ENCODE results near the gene LACRT. TPM values are rescaled to one million over a fixed set of nuclear protein-coding genes. Genes with fewer than 3 reads are reported as not detected.
A peak's percentile ranks its signal among the peaks of the same experiment; 100 is the strongest.

Gene LACRT
- total RNA-seq, 1 donor from 2014 or later = not detected

- no peak for DNase-seq
Observed at GRCh38 chr12:54631988-54632728, 2.5 kb downstream of the LACRT start.

GRCh38 chr12:54631551-54631950 lies 3.1 kb downstream of the LACRT start:
- no peak for DNase-seq

DNA sequence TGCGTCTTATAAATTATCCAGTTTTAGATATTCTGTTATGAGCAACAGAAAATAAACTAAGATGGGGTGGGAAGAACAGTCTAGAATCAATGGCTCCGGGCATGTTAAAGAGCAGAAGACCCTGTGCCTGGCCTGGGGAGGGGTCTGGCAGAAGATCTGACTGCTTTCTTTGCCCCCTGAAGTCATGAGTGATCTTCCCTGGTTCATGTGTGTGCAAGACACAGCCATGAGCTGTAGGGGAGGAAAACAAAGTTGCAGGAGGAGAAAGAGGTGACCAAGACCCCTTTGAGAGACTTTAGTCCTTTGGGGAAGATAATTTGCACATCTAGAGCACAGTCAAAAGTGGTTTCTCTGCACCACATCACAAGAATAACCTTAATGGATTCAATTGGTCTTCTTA lies 4.8 kb downstream of the LACRT start:
- no peak for DNase-seq

DNA sequence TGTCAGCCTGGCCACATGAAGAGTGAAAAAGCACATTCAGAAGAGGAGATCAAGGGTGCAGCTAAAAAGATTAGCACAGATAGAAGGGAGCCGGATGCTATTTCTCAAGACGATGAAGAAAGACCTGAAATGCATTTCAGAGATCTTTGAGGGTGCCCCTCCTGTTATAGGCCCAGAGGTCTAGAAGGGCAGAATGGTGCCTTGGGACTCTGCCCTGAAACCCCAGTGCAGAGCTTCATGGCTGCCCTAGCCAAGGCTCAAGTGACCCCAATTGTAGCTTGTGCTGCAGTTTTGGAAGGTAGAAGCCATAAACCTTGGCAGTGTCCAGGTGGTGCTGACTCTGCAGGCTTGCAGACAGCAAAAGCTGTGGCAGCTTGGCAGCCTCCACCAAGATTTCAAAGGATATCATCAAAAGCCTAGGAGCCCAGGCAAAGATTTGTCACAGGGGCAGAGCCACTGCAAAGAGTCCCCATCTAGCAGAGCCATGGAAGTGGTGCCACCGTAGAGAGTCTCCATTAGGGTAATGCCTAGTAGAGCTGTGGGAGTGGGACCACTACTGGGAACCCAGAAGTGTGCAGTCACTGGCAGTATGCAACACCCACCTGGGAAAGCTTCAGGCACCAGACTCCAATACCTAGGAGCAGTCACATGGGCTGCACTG lies 6.4 kb downstream of the LACRT start:
- DNase-seq = no peak

GRCh38 chr12:54627304-54627703 lies 7.4 kb downstream of the LACRT start:
- DNase-seq = no peak

GRCh38 chr12:54625598-54625997 lies 9.1 kb downstream of the LACRT start:
- DNase-seq = no peak

- DNase-seq = no peak
Observed at GRCh38 chr12:54624315-54625279, 10.1 kb downstream of the LACRT start.

GRCh38 chr12:54622463-54623183 lies 12.1 kb downstream of the LACRT start:
- no peak for DNase-seq

- DNase-seq = no peak
Observed at GRCh38 chr12:54616933-54617680, 17.6 kb downstream of the LACRT start.

- DNase-seq = no peak
Observed at GRCh38 chr12:54612225-54612750, 22.4 kb downstream of the LACRT start.

DNA sequence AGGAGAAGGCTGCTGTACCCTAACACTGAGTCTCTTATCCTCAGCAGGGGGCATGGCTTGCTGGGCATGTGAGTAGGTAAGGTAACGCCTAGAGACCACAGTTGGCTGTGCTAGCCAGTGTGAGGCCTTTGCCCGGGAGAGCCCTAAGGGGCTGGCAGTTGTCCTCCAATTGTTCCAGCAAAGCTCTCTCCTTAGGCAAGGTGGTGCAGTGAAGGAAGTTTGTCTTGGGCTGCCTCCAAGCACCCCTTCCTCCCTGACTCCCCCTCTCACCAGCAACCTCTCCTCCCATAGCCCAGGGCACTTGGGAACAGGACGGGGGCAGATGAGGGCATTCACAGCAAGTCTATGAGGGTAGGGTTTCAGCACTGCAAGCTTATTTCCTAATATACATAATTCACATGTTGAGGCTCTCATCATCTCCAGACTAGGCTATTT lies 23.0 kb downstream of the LACRT start:
- DNase-seq = no peak

GRCh38 chr12:54608769-54609168 lies 25.9 kb downstream of the LACRT start:
- DNase-seq = no peak

- no peak for DNase-seq
Observed at GRCh38 chr12:54608156-54608555, 26.5 kb downstream of the LACRT start.

- DNase-seq = no peak
Observed at GRCh38 chr12:54606556-54606955, 28.1 kb downstream of the LACRT start.

DNA sequence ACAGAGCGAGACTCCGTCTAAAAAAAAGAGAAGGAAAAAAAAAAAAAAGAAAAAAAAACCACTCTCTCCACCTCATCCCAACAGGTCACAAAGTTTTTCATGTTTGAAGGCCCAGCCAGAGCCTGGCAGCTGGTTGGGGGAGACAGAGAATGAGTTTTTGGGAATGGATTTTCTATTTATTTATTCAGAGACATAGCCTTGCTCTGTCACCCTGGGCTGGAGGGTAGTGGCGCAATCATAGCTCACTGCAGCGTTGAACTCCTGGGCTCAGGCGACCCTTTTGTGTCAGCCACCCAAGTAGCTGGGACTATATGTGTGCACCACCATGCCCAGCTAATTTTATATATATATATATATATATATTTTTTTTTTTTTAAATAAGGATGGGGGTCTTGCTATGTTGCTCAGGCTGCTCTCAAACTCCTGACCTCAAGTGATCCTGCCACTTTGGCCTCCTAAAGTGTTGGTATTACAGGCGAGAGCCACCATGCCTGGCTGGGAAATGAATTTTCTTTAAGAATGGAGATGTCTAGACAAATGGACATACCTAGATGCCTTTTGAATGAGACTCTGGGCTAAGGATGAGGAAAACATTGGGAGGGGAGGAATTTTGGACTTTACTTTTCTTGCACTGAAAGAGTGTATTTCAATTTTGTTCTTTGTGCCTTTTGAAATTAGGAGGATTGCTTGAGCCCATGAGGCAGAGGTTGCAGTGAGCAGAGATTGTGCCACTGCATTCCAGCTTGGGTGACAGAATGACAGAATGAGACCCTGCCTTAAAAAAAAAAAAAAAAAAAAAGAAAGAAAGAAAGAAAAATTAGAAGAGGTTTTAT lies 29.3 kb downstream of the LACRT start:
- no peak for DNase-seq

GRCh38 chr12:54604436-54604835 lies 30.3 kb downstream of the LACRT start:
- no peak for DNase-seq

DNA sequence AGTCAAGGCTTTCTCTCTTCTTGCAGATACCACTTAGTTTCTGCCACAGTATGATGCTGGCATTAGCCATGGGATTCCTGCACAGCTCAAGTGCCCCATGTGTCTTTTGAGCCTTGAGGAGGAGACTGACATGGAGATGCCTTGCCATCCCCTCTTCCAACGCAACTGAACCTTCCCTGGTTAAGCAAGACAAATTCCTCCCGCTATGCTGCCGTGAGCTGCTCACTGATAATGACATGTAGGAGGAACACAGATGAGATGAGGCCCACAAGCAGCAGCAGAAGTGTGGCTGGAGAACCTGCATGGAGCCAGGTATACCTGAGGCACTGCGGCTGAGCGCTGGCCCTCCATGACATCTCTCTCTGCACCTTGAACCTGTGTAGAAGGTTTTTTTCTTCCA lies 30.8 kb downstream of the LACRT start:
- no peak for DNase-seq

DNA sequence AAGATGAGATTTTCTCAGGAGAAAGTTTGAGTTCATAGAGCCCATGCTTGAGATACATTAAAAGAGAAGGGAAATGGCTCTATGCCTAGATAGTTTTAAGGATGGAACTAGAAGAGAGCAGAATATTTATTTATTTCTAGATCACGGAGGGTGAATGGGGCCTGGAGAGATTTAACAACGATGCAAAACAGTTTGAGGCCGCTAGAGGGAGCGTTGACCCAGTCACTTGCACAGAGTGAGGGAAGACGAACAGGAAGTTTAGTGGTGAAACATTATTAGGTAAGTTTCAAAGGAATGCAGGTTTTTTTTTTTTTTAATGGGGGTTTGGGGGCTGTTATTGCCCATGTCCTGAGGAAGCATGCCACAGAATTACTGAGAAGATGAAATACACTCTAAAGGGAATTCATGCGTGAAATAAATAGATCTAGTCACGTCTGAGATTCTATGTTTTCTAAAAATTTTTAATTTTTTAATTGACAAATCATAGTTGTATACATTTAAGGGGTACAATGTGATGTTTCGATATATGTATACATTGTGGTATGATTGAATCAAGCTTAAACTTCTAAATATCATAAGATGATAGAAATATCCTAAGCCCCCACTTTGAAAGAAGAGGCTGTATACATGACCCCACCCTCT lies 31.4 kb downstream of the LACRT start:
- peak; percentile 68 for DNase-seq

GRCh38 chr12:54602661-54603060 lies 32.0 kb downstream of the LACRT start:
- no peak for DNase-seq

DNA sequence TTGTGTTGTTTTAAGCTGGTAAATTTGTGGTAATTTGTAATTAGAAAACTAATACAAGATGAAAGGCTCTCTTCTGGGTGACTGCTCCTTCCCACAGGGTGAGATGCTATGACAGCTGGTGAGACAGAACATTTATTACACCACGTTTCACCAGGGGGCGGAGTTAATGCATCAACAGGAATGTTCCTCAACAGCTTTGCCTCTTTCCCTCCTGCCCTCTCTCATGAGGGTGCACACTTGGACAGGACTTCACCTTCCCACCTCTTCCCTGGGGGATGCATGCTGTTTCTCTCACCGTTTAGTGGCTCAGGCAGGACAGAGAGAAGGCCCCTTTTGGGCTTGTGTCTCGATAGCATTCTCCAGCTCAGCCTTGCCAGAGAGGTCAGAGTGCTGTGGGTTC lies 32.9 kb downstream of the LACRT start:
- peak; percentile 41 for DNase-seq
